ENCODE results near the gene ACOX2. TPM values are rescaled to one million over a fixed set of nuclear protein-coding genes. Genes with fewer than 3 reads are reported as not detected.
"Not testable (repeated sequence)": the region's sequence is repeated elsewhere in the genome, so short reads cannot be mapped to it uniquely, and the experiment has no call there.

Gene ACOX2
- total and polyA plus RNA-seq, 5 donors: 23.4 to 42.2 (median 39.9) TPM

- intact Hi-C loops (cut with DNase I): loop anchor here in 2 of 4 donors (5.0 to 10.0 kb wide), 2 partner anchors 213 to 220 kb away; no protein-coding TSS in a partner anchor
- H3K4me1 ChIP-seq (ENCODE audit: control insufficient read depth, insufficient read depth, low read length): peaks cover 13% of the 10 kb centered on the region
- H3K27me3 ChIP-seq (ENCODE audit: control insufficient read depth, insufficient read depth): no peaks in the 10 kb centered on the region
- no peaks in the 10 kb centered on the region for H3K9me3 ChIP-seq (ENCODE audit: control insufficient read depth, low read length)
- no peak overlapping the region for H3K4me3 ChIP-seq (ENCODE audit: low read length)
- ATAC-seq (no peak), DNase-seq (no peak)
- no peak overlapping the region for H3K27ac ChIP-seq (ENCODE audit: low read length)
- 95% methylated on average over 9 of the region's 9 CpGs for WGBS
Measured at GRCh38 chr3:58534592-58535494, 2.1 kb downstream of the ACOX2 start.

GRCh38 chr3:58532794-58533220 lies 4.2 kb downstream of the ACOX2 start:
- 22% methylated on average over 11 of the region's 11 CpGs for WGBS
- Histone ChIP-seq H3K27ac (ENCODE audit: low read length) (no peak overlapping the region), H3K27me3 (ENCODE audit: control insufficient read depth, insufficient read depth) (no peaks in the 10 kb centered on the region), H3K9me3 (ENCODE audit: control insufficient read depth, low read length) (no peaks in the 10 kb centered on the region), H3K4me1 (ENCODE audit: control insufficient read depth, insufficient read depth, low read length) (peaks cover 13% of the 10 kb centered on the region), H3K4me3 (ENCODE audit: low read length) (no peak overlapping the region)
- ATAC-seq (peak; percentile 41 to 63), DNase-seq (peak; percentile 71 to 91 (median 88))
- intact Hi-C loops (cut with DNase I): loop anchor here in 2 of 4 donors (5.0 to 10.0 kb wide), 2 partner anchors 211 to 218 kb away; no protein-coding TSS in a partner anchor

- no peak for DNase-seq
- Histone ChIP-seq H3K27me3 (ENCODE audit: control insufficient read depth, insufficient read depth) (no peaks in the 10 kb centered on the region), H3K9me3 (ENCODE audit: control insufficient read depth, low read length) (no peaks in the 10 kb centered on the region), H3K27ac (ENCODE audit: low read length) (no peak overlapping the region), H3K4me1 (ENCODE audit: control insufficient read depth, insufficient read depth, low read length) (peaks cover 9% of the 10 kb centered on the region), H3K4me3 (ENCODE audit: low read length) (no peak overlapping the region)
- intact Hi-C loops (cut with DNase I): loop anchor here in 2 of 4 donors (5.0 to 10.0 kb wide), 2 partner anchors 210 to 217 kb away; no protein-coding TSS in a partner anchor
- WGBS: 86% methylated on average over 2 of the region's 2 CpGs
- no peak for ATAC-seq
Measured at GRCh38 chr3:58531956-58532355, 5.0 kb downstream of the ACOX2 start.

DNA sequence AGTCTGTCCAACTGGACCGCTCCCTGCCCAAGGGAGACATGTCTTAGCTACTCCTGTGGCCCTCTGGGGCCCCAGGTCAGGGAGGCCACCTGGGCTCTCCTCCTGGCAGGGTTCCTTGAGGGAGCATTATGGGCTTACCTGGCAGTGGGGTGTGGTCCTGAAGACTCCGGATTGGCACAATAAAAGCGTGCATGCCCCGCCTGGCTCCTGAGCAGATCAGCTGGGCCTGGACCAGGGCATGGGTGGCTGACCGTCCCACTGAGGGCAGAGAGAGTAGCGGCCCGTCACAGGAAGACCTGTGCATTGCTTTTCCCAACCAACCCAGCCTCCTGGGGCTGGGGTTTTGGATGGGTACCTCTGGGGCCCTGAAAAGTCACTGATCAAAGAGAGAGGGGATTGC lies 5.4 kb downstream of the ACOX2 start:
- Histone ChIP-seq H3K27me3 (ENCODE audit: control insufficient read depth, insufficient read depth) (no peaks in the 10 kb centered on the region), H3K4me1 (ENCODE audit: control insufficient read depth, insufficient read depth, low read length) (peaks cover 8% of the 10 kb centered on the region), H3K27ac (ENCODE audit: low read length) (no peak overlapping the region), H3K4me3 (ENCODE audit: low read length) (no peak overlapping the region), H3K9me3 (ENCODE audit: control insufficient read depth, low read length) (no peaks in the 10 kb centered on the region)
- DNase-seq (peak in 1 of 3 donors; percentile 48), ATAC-seq (no peak)
- intact Hi-C loops (cut with DNase I): loop anchor here in 2 of 4 donors (5.0 to 10.0 kb wide), 2 partner anchors 209 to 217 kb away; no protein-coding TSS in a partner anchor
- WGBS: 93% methylated on average over 7 of the region's 7 CpGs

GRCh38 chr3:58530354-58530865 lies 6.6 kb downstream of the ACOX2 start:
- no peaks in the 10 kb centered on the region for H3K9me3 ChIP-seq (ENCODE audit: control insufficient read depth, low read length)
- ATAC-seq (no peak), DNase-seq (no peak)
- H3K4me3 ChIP-seq (ENCODE audit: low read length): no peak overlapping the region
- H3K27ac ChIP-seq (ENCODE audit: low read length): no peak overlapping the region
- no peaks in the 10 kb centered on the region for H3K27me3 ChIP-seq (ENCODE audit: control insufficient read depth, insufficient read depth)
- H3K4me1 ChIP-seq (ENCODE audit: control insufficient read depth, insufficient read depth, low read length): no peaks in the 10 kb centered on the region
- intact Hi-C loops (cut with DNase I): loop anchor here in 2 of 4 donors (5.0 to 10.0 kb wide), 2 partner anchors 208 to 216 kb away; no protein-coding TSS in a partner anchor
- 87% methylated on average over 18 of the region's 18 CpGs for WGBS

DNA sequence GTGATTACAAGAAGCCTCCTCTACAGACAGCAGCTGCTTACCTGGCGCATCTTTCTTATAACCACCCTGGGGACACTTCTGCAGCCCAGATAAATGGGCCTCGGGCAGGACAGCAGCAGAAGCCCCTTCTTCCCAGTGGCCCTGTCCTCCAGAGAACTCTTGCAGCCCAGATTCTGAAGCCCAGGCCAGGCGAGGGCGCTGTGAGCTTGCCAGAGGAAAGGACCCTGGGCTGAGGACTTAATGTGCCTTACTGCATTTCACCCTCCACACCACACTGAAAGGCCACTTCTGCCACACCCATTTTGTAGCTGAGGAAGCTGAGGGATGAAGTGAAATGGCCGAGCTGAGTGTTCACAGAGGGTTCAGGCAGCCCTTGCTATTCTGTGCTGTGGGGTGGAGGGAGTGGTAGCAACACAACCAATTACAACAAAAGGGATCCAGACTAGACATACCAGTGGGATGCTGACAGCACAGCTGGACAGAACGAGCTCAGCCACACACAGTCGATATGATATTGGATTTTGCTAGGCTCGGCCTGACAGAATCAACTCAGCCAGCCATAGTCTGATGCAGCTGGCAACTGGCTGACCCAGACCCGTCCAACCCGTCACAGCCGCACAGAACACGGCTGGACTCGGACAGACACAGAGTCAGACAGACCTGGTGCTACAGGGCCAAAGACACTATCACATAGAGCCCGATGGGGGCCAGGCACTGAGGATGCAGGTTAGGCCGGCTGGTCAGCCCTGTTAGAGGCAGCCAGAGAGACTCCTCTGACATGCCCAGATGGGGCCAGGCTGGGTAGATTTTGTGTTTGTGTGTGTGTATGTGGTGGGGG lies 7.3 kb downstream of the ACOX2 start:
- Histone ChIP-seq H3K27ac (ENCODE audit: low read length) (no peak overlapping the region), H3K4me1 (ENCODE audit: control insufficient read depth, insufficient read depth, low read length) (no peaks in the 10 kb centered on the region), H3K4me3 (ENCODE audit: low read length) (no peak overlapping the region), H3K27me3 (ENCODE audit: control insufficient read depth, insufficient read depth) (no peaks in the 10 kb centered on the region), H3K9me3 (ENCODE audit: control insufficient read depth, low read length) (no peaks in the 10 kb centered on the region)
- ATAC-seq: no peak
- intact Hi-C loops (cut with DNase I): loop anchor here in 3 of 4 donors (5.0 to 10.0 kb wide), 2 partner anchors 207 to 215 kb away; no protein-coding TSS in a partner anchor
- WGBS: 70% methylated on average over 15 of the region's 15 CpGs
- DNase-seq: peak in 1 of 3 donors; percentile 63

DNA sequence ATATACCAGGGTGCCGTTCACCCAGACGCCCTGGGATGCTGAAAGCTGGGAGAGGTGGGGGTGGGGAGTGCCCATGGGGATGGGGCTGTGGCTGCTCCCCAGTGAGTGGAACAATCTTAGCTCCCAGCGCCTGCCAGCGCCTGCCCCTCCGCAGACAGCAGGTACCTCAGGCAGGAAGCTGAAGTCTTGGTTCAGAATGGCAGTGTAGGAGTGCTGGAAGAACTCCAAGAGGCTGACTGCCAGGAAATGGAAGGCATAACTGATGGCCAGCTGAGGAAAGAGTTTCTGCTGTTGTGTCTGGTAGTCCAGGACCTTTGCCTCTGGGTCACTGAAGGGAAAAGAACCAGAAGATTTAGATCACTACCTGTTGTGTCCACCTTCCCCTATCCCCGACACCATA lies 8.4 kb downstream of the ACOX2 start:
- intact Hi-C loops (cut with DNase I): loop anchor here in 1 of 4 donors (10.0 kb wide), 1 partner anchor 214 kb away; no protein-coding TSS in a partner anchor
- no peaks in the 10 kb centered on the region for H3K4me1 ChIP-seq (ENCODE audit: control insufficient read depth, insufficient read depth, low read length)
- WGBS: 49% methylated on average over 6 of the region's 6 CpGs
- no peak overlapping the region for H3K27ac ChIP-seq (ENCODE audit: low read length)
- DNase-seq (peak in 2 of 3 donors; percentile 32 to 73), ATAC-seq (no peak)
- H3K4me3 ChIP-seq (ENCODE audit: low read length): no peak overlapping the region
- H3K9me3 ChIP-seq (ENCODE audit: control insufficient read depth, low read length): no peaks in the 10 kb centered on the region
- H3K27me3 ChIP-seq (ENCODE audit: control insufficient read depth, insufficient read depth): no peaks in the 10 kb centered on the region

GRCh38 chr3:58527440-58527839 lies 9.6 kb downstream of the ACOX2 start:
- H3K4me1 ChIP-seq (ENCODE audit: control insufficient read depth, insufficient read depth, low read length); H3K4me3 ChIP-seq (ENCODE audit: low read length); DNase-seq; H3K9me3 ChIP-seq (ENCODE audit: control insufficient read depth, low read length); H3K27me3 ChIP-seq (ENCODE audit: control insufficient read depth, insufficient read depth); H3K27ac ChIP-seq (ENCODE audit: low read length); ATAC-seq: not testable (repeated sequence)
- WGBS: 94% methylated on average over 3 of the region's 3 CpGs
- intact Hi-C loops (cut with DNase I): loop anchor here in 1 of 4 donors (10.0 kb wide), 1 partner anchor 213 kb away; no protein-coding TSS in a partner anchor

GRCh38 chr3:58526515-58526957 lies 10.5 kb downstream of the ACOX2 start:
- no peaks in the 10 kb centered on the region for H3K9me3 ChIP-seq (ENCODE audit: control insufficient read depth, low read length)
- WGBS: 84% methylated on average over 7 of the region's 7 CpGs
- H3K27ac ChIP-seq (ENCODE audit: low read length): no peak overlapping the region
- no peaks in the 10 kb centered on the region for H3K4me1 ChIP-seq (ENCODE audit: control insufficient read depth, insufficient read depth, low read length)
- no peak overlapping the region for H3K4me3 ChIP-seq (ENCODE audit: low read length)
- intact Hi-C loops (cut with DNase I): loop anchor here in 1 of 4 donors (10.0 kb wide), 1 partner anchor 212 kb away; no protein-coding TSS in a partner anchor
- H3K27me3 ChIP-seq (ENCODE audit: control insufficient read depth, insufficient read depth): no peaks in the 10 kb centered on the region
- peak in 1 of 2 donors; percentile 33 for ATAC-seq
- no peak for DNase-seq

GRCh38 chr3:58524326-58524888 lies 12.6 kb downstream of the ACOX2 start:
- no peak for DNase-seq
- H3K27ac ChIP-seq (ENCODE audit: low read length): no peak overlapping the region
- no peaks in the 10 kb centered on the region for H3K4me1 ChIP-seq (ENCODE audit: control insufficient read depth, insufficient read depth, low read length)
- ATAC-seq: no peak
- 89% methylated on average over 11 of the region's 11 CpGs for WGBS
- intact Hi-C loops (cut with DNase I): loop anchor here in 1 of 4 donors (10.0 kb wide), 1 partner anchor 210 kb away; no protein-coding TSS in a partner anchor
- H3K27me3 ChIP-seq (ENCODE audit: control insufficient read depth, insufficient read depth): no peaks in the 10 kb centered on the region
- H3K4me3 ChIP-seq (ENCODE audit: low read length): no peak overlapping the region
- no peaks in the 10 kb centered on the region for H3K9me3 ChIP-seq (ENCODE audit: control insufficient read depth, low read length)
